ENCODE data around the gene GRM8.

The GRM8 gene

DNA sequence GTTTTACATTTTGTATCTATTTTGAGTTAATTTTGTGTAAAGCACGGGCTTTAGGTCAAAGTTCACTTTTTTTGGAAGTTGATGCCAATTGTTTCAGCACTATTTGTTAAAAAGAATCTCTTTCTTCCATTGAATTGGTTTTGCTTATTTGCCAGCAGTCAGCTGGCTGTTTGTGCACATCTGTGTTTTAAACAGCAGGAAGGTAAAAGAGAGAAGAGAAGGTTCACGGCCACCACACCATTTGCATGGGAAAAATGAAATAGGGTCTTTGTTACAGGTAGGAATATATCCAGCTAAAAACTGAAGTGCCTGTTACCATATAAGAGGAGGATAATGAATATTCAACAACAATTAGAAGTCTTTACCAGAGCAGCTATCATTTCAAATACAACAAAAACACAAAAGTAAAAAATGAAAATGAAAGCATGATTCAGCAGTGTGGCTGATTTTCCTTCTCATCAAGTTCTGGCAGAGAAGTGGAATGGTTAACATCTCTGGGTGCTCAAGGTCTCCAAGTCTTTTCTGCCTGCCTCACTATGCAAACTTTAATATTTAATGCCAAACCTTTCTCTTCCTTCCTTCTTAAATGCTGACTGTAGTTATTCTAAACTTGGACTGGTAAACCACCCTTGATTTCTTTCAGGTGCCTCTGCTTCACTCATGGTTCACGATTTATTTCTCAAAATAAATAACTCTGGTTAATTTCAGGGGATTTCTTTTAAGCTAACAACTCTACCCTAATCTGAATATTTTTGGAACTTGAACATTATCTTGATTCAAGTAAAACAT, 841.5 kb downstream of the GRM8 start:
- DNase-seq = no peak

DNA sequence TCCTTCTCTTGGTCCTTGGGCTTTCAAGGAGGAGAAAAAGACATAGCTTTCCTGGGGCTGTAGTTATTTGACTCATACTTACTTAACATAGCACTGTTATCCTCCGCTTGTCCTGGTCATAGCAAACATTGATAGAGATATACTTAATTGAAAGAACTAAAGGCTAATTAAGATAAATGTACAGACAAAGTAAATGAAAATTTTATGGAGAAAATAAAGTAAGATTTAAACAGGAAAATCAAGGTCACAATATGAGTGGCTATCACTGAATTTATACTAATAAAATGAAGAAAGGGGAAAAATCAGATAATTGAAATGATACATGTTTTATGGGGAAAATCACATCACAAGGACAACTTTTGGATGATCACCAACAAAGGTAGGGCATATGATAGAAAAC, 849.7 kb downstream of the GRM8 start:
- no peak for DNase-seq

DNA sequence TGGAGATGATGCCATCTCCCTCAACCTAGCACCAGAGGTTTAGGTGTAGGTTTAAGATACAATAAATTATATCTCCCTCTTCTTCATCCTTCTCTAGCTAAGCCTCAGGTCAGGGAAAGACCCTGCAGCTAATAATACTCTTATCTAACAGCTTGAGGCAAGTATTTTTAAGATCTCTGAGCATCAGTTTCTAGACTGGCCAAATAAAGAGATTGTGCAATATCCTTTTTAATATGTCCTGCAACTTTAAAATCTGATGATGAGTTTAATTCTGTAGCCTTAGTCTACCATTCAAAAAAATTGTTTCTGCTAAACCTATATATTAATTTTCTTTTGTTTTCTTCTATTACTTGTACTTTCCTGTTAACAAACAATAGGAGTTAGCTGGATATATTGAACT, 850.8 kb downstream of the GRM8 start:
- no peak for DNase-seq

DNA sequence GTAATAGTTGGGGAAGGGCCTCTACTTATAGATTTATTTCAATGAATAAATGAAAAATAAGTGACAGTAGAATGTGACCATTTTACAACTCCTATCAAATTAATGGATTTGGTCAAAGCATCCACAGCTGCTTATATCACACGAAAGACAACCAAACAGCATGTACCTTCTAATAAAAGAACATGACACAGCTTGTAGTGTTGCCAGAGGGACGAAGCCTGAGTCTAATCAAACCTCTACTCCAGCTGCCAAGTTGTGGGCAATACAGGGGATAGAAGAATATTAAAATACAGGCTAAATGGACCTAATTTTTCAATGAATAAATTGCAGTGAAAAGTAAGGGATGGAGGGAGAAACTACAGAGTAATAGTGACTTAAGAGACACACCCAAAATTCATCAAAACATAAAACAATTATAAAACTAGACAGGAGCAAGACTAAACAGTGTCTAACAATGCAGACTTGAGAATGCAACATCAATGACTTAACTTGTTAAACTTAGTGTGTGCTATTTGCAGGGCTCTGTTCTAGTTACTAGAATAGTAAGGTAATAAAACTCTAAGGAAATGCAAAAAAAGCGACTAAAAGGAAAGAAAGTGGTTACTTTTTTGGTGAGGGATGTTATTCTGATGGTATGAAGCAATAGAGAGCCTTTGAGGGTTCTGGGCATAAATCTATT, 853.8 kb downstream of the GRM8 start:
- DNase-seq = no peak

DNA sequence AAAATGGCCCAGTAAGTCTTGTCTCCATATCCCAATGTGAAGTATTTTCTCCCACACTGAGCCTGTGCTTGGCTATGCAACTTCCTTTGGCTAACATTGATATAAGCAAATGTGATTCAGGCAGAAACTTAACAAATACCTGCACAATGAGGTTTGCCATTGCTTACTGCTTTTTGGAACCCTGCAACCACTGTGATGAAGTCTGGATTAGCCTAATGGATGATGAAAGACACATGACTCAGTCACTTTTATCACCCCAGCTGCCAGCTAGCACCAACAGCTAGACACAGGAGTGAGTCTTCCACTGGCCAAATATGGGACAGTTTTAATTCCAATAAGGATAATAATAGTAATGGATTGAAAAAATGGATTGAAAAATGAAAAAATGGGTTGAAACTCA, 854.5 kb downstream of the GRM8 start:
- no peak for DNase-seq

DNA sequence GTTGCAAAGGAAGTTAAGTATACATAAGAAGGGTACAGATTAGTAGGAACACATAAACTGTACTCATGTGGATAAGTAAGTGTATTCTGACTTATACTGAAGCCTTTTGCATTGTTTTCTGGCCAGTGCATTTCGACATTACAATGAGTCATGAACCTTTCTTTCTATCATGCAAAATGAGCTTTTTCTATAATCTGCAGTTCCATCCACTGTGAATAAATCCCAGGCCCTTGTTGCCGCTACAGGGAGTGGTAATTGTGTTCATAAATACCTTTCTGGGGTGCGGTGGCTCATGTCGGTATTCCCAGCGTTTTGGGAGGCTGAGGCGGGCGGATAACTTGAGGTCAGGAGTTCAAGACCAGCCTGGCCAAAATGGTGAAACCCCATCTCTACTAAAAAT, 858.3 kb downstream of the GRM8 start:
- DNase-seq = no peak

Data from NCI-H1105 (cell line).